Testis (tissue), 3 donors: ENCODE measurements around the gene ANK2. TPM values are rescaled to one million over a fixed set of nuclear protein-coding genes. Genes with fewer than 3 reads are reported as not detected.

Experiments used
- DNase-seq: peaks from one replicate; pipeline ENCODE4 v3.0.0-alpha.2; 2019
- H3K27ac ChIP-seq, 2 donors: fragments of 200-600 bp; sonication (generic); one replicate each; pipeline ENCODE4 v1.5.1; 2019
- H3K27me3 ChIP-seq: fragments of 200-600 bp; sonication (generic); one replicate; pipeline ENCODE4 v1.5.1; 2019
- H3K36me3 ChIP-seq: fragments of 200-600 bp; sonication (generic); one replicate; pipeline ENCODE4 v1.5.1; 2017; ENCODE audit warnings: low read depth; ENCODE audit errors: missing control alignments
- H3K4me1 ChIP-seq: fragments of 200-600 bp; sonication (generic); one replicate; pipeline ENCODE4 v1.5.1; 2019
- H3K4me3 ChIP-seq, 2 donors: fragments of 200-600 bp; sonication (generic); one replicate each; pipeline ENCODE4 v1.5.1; 2017 to 2019
- H3K9me3 ChIP-seq: fragments of 200-600 bp; sonication (generic); one replicate; pipeline ENCODE4 v1.5.1; 2017
- POLR2A ChIP-seq: fragments of 450-650 bp; IDR thresholded peaks from one replicate; pipeline ENCODE4 v1.6.1; 2017; ENCODE audit warnings: antibody characterized with exemption, mild to moderate bottlenecking, moderate library complexity
- WGBS, 2 donors: methylation state at CpG; one replicate each; pipeline ENCODE4 v1.1.5; 2018; 5-methylcytosine and 5-hydroxymethylcytosine counted together
- intact Hi-C: fragments of 100-400 bp; cut with DNase I; formaldehyde crosslinking; loops from one replicate; pipeline ENCODE4 v1.15.1; 2023; ENCODE audit warnings: low total_unique reads
- polyA plus RNA-seq: library from polyadenylated mRNA; stranded (reverse); fragments of 350-450 nt; fragmentation: Illumina TruSeq; extraction: RNeasy Lipid Tissue Mini Kit (QIAGEN cat#74804); gene quantifications from one replicate; pipeline ENCODE4 v1.2.3, GENCODE V29; 2014; ENCODE audit warnings: low read depth, low replicate concordance; ENCODE audit not compliant: insufficient read depth
- total RNA-seq, 2 donors: library from RNA; depleted of rRNA; stranded (reverse); fragments of >200 nt; gene quantifications; one replicate each; pipeline ENCODE4 v1.2.3, GENCODE V29; 2016
- TF ChIP-seq, protein P1 (sequence below), 3 experiments: fragments of 450-650 bp in 2 of 3; fragments of 200-600 bp in 1 of 3; sonication (generic) in 1 of 3; IDR thresholded peaks; one replicate each; pipeline ENCODE4 v1.5.1; 2016 to 2019; ENCODE audit warnings: antibody characterized with exemption in 3 of 3, mild to moderate bottlenecking in 2 of 3, moderate library complexity in 1 of 3

ANK2 gene
- total and polyA plus RNA-seq, 3 donors from 2014 or later, result 28.0 to 40.0 (median 28.6) TPM

DNA sequence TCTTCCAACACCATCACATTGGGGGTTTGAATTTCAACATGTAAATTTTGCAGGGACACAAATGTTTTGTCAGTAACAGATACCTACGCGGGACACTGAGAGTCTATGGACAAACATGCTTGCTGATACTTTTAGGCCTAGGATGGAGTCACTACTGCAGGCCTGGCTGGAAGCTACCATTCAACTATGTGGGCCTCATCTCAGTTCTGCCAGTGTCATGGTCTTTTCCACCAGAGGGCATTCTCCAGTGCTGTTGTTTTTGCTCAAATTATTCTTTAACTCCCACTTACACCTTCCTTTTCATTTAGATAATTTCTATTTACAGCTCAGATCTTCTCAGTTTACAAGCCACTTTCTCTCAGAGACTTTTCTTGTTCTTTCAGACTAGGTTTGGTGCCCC is 7.0 kb upstream of the ANK2 start:
- Histone ChIP-seq H3K27me3 (no peaks in the 10 kb centered on the region), H3K4me1 (peaks cover 19% of the 10 kb centered on the region), H3K36me3 (no peaks in the 10 kb centered on the region), H3K27ac (no peak overlapping the region), H3K9me3 (no peaks in the 10 kb centered on the region), H3K4me3 (no peak overlapping the region)
- intact Hi-C loops, result no loop called here
- DNase-seq, result no peak
- TF ChIP-seq POLR2A, result no peak
- 46 to 50% methylated on average over 2 of the region's 2 CpGs for WGBS, 2 donors

DNA sequence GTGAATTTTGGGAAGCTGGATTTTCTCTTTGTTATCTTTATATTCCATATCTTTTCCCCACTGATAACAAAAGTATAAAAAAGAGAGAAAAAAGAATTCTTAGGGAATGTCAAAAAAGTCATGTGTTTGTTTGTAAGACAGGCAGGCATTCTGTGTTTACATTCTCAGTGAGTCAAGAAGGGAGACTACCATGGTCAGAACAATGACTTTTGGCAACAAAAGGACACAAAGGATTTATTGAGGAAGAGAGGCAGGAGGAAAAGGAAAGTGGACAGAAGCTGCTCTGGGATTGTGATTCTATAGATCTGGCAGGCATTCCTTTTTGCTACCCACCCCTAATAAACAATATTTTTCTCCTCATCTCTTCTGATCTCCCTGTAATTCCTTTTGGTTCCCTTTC is 5.9 kb upstream of the ANK2 start:
- no peaks in the 10 kb centered on the region for H3K36me3 ChIP-seq
- no peak for DNase-seq
- TF ChIP-seq POLR2A, result no peak
- TF ChIP-seq, protein P1, sequence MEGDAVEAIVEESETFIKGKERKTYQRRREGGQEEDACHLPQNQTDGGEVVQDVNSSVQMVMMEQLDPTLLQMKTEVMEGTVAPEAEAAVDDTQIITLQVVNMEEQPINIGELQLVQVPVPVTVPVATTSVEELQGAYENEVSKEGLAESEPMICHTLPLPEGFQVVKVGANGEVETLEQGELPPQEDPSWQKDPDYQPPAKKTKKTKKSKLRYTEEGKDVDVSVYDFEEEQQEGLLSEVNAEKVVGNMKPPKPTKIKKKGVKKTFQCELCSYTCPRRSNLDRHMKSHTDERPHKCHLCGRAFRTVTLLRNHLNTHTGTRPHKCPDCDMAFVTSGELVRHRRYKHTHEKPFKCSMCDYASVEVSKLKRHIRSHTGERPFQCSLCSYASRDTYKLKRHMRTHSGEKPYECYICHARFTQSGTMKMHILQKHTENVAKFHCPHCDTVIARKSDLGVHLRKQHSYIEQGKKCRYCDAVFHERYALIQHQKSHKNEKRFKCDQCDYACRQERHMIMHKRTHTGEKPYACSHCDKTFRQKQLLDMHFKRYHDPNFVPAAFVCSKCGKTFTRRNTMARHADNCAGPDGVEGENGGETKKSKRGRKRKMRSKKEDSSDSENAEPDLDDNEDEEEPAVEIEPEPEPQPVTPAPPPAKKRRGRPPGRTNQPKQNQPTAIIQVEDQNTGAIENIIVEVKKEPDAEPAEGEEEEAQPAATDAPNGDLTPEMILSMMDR (IDR thresholded peaks at IDR 0.05), result no peak
- H3K27me3 ChIP-seq, result no peaks in the 10 kb centered on the region
- intact Hi-C loops, result no loop called here
- H3K4me3 ChIP-seq, result no peak overlapping the region
- peaks cover 8% of the 10 kb centered on the region for H3K4me1 ChIP-seq
- no peak overlapping the region for H3K27ac ChIP-seq
- H3K9me3 ChIP-seq, result no peaks in the 10 kb centered on the region

DNA sequence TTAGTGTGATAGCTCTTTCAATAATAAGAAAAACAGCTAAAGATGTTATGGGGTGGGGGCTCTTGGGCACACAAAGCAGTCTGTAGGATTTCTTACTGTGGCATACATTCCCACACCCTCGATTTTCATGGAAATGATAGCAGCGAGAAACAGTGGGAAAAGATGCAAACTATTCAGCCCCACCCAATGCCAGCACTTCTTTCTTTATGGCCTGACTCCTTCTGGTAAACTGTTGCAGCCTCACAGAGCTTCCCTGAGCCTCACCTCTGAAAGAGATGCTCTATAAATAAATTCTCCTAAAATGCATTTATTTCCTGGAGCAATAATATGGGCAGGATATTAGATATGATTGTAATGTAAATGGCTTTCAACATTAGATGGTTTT is 910 bp downstream of the ANK2 start:
- 37 to 41% methylated on average over 2 of the region's 2 CpGs for WGBS, 2 donors
- Histone ChIP-seq H3K4me3 (no peak overlapping the region), H3K27me3 (no peaks in the 10 kb centered on the region), H3K4me1 (peaks cover 7% of the 10 kb centered on the region), H3K27ac (no peak overlapping the region), H3K36me3 (no peaks in the 10 kb centered on the region), H3K9me3 (no peaks in the 10 kb centered on the region)
- intact Hi-C loops, result no loop called here
- no peak for DNase-seq
- TF ChIP-seq, protein P1 (IDR thresholded peaks at IDR 0.05), result no peak
- no peak for TF ChIP-seq POLR2A

DNA sequence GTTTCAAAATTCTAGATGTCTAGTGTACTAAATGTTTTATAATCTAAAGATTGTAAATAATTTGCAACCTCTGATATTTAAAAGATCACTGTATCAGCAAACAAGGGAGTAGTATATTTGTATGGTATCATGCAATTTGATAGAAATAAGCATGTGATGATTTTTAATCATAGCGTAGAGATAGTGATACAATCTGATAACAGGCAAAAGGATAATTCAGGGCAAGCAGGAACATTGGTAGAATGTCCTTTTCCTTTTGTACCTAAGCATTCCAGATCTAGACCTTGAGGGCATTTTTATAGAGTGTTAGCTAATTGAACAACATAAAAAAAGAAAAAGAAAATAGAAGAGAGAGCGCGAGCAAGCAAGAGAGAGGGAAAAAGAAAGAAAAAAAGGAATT is 1.4 kb downstream of the ANK2 start:
- Histone ChIP-seq H3K27me3 (no peaks in the 10 kb centered on the region), H3K27ac (no peak overlapping the region), H3K4me1 (peaks cover 7% of the 10 kb centered on the region), H3K9me3 (no peaks in the 10 kb centered on the region), H3K36me3 (no peaks in the 10 kb centered on the region), H3K4me3 (no peak overlapping the region)
- intact Hi-C loops, result no loop called here
- no peak for DNase-seq
- no peak for TF ChIP-seq POLR2A
- TF ChIP-seq, protein P1 (IDR thresholded peaks at IDR 0.05), result no peak
- 74 to 87% methylated on average over 3 of the region's 3 CpGs for WGBS, 2 donors

DNA sequence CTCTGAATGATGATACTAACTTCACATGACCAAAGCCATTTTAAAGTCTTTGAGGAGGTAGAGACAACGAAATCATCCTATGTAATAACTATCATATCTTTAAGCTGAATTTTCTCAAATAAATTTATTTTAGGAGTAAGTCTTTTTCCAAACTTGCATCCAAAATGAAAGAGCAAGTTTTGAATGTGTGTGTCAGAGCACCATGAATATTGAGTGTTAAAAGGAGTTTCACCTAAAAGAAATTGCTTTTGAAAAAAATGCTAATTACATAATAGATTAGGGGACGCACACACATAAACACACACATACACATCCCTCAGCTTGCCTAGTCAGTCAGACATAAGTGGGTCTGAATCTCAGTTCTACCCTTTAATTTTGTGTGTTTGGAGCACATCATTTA is 1.9 kb downstream of the ANK2 start:
- TF ChIP-seq, protein P1 (IDR thresholded peaks at IDR 0.05), result no peak
- no peak for TF ChIP-seq POLR2A
- intact Hi-C loops, result no loop called here
- DNase-seq, result no peak
- Histone ChIP-seq H3K4me3 (no peak overlapping the region), H3K4me1 (peaks cover 7% of the 10 kb centered on the region), H3K36me3 (no peaks in the 10 kb centered on the region), H3K27ac (no peak overlapping the region), H3K27me3 (no peaks in the 10 kb centered on the region), H3K9me3 (no peaks in the 10 kb centered on the region)
- WGBS, 2 donors, result 74 to 93% methylated on average over 2 of the region's 2 CpGs
